Measurements from ENCODE around the gene ZMPSTE24.
"Not testable (repeated sequence)": the region's sequence is repeated elsewhere in the genome, so short reads cannot be mapped to it uniquely, and the experiment has no call there.

Gene ZMPSTE24

GRCh38 chr1:40332695-40333094, 74.7 kb downstream of the ZMPSTE24 start:
- no peak overlapping the region for H3K4me3 ChIP-seq (ENCODE audit: low read depth, low read length)
- TF ChIP-seq CTCF (IDR thresholded peaks at IDR 0.05; ENCODE audit: control insufficient read depth, extremely low read depth, insufficient read depth), result no peak
- DNase-seq (ENCODE audit: low read depth), result no peak

GRCh38 chr1:40337443-40337842, 79.4 kb downstream of the ZMPSTE24 start:
- no peak for DNase-seq (ENCODE audit: low read depth)
- no peak for TF ChIP-seq CTCF (IDR thresholded peaks at IDR 0.05; ENCODE audit: control insufficient read depth, extremely low read depth, insufficient read depth)
- no peak overlapping the region for H3K4me3 ChIP-seq (ENCODE audit: low read depth, low read length)

GRCh38 chr1:40338745-40339419, 80.8 kb downstream of the ZMPSTE24 start:
- peak; percentile 100 for TF ChIP-seq CTCF (IDR thresholded peaks at IDR 0.05; ENCODE audit: control insufficient read depth, extremely low read depth, insufficient read depth)
- H3K4me3 ChIP-seq (ENCODE audit: low read depth, low read length), result no peak overlapping the region

GRCh38 chr1:40339420-40340323, 81.6 kb downstream of the ZMPSTE24 start:
- no peak for TF ChIP-seq CTCF (IDR thresholded peaks at IDR 0.05; ENCODE audit: control insufficient read depth, extremely low read depth, insufficient read depth)
- H3K4me3 ChIP-seq (ENCODE audit: low read depth, low read length), result no peak overlapping the region
- no peak for DNase-seq (ENCODE audit: low read depth)

More at GRCh38 chr1:40338745-40339419, 80.8 kb downstream of the ZMPSTE24 start:
- peak; percentile 69 for DNase-seq (ENCODE audit: low read depth)

- TF ChIP-seq CTCF (IDR thresholded peaks at IDR 0.05; ENCODE audit: control insufficient read depth, extremely low read depth, insufficient read depth), result no peak
- DNase-seq (ENCODE audit: low read depth), result no peak
- H3K4me3 ChIP-seq (ENCODE audit: low read depth, low read length), result no peak overlapping the region
Measured at GRCh38 chr1:40341491-40342380, 83.7 kb downstream of the ZMPSTE24 start.

- not testable (repeated sequence) for H3K4me3 ChIP-seq (ENCODE audit: low read depth, low read length); DNase-seq (ENCODE audit: low read depth)
Measured at GRCh38 chr1:40342381-40342717, 84.3 kb downstream of the ZMPSTE24 start.

Data from LNCaP clone FGC (cell line).